Peyer's patch (tissue), 4 donors: ENCODE results near the gene BLNK. TPM values are rescaled to one million over a fixed set of nuclear protein-coding genes. Genes with fewer than 3 reads are reported as not detected.
A peak's percentile ranks its signal among the peaks of the same experiment; 100 is the strongest.

Experiments
- DNase-seq, 3 donors: peaks; one replicate each; pipeline ENCODE4 v3.0.0-alpha.2; 2017 to 2019
- H3K27ac ChIP-seq, 4 donors: fragments of 200-600 bp; sonication (generic); one replicate each; pipeline ENCODE4 v1.5.1; 2016 to 2019
- H3K27me3 ChIP-seq, 2 donors: fragments of 200-600 bp; sonication (generic); one replicate each; pipeline ENCODE4 v1.5.1; 2019
- H3K36me3 ChIP-seq, 3 donors: fragments of 200-600 bp; sonication (generic); one replicate each; pipeline ENCODE4 v1.5.1; 2016 to 2019
- H3K4me1 ChIP-seq, 4 donors: fragments of 200-600 bp; sonication (generic); one replicate each; pipeline ENCODE4 v1.5.1; 2016 to 2019
- H3K4me3 ChIP-seq, 4 donors: fragments of 200-600 bp; sonication (generic); 1 replicate in 3 of 4; 2 replicates in 1 of 4; pipeline ENCODE4 v1.5.1; 2016 to 2019; ENCODE audit warnings: mild to moderate bottlenecking in 1 of 4
- H3K9me3 ChIP-seq, 4 donors: fragments of 200-600 bp; sonication (generic); one replicate each; pipeline ENCODE4 v1.5.1; 2016 to 2019; ENCODE audit warnings: mild to moderate bottlenecking in 1 of 4
- CTCF ChIP-seq, 6 experiments: fragments of 450-650 bp in 4 of 6; fragments of 200-600 bp in 2 of 6; sonication (generic) in 1 of 6; IDR thresholded peaks; one replicate each; pipeline ENCODE4 v1.5.1; 2017 to 2019; ENCODE audit warnings: antibody characterized with exemption in 6 of 6, mild to moderate bottlenecking in 3 of 6, moderate library complexity in 1 of 6
- POLR2A ChIP-seq, 2 donors: fragments of 450-650 bp; IDR thresholded peaks; one replicate each; pipeline ENCODE4 v1.5.1; 2017; ENCODE audit warnings: antibody characterized with exemption in 2 of 2, mild to moderate bottlenecking in 2 of 2, moderate library complexity in 2 of 2
- total RNA-seq, 4 donors: library from RNA; depleted of rRNA; stranded (reverse); fragments of >200 nt; gene quantifications; one replicate each; pipeline ENCODE4 v1.1.0, GENCODE V29; 2016

BLNK gene
- total RNA-seq, 4 donors from 2014 or later, result 49.3 to 79.5 (median 50.1) TPM

- no peak for TF ChIP-seq CTCF (IDR thresholded peaks at IDR 0.05)
- TF ChIP-seq POLR2A (IDR thresholded peaks at IDR 0.05), result no peak
- H3K36me3 ChIP-seq, result no peaks in the 10 kb centered on the region
- no peak overlapping the region for H3K4me3 ChIP-seq
- H3K27me3 ChIP-seq, result no peaks in the 10 kb centered on the region
- H3K9me3 ChIP-seq, result no peaks in the 10 kb centered on the region
- peak overlapping the region in 2 of 4 donors; percentile 3 to 71 for H3K27ac ChIP-seq
- H3K4me1 ChIP-seq, result peaks cover 0 to 37% (median 14%) of the 10 kb centered on the region in 4 donors
- DNase-seq, result no peak
Measured at GRCh38 chr10:96261132-96261531, 10.2 kb downstream of the BLNK start.

GRCh38 chr10:96260014-96260413, 11.4 kb downstream of the BLNK start:
- H3K27ac ChIP-seq, result peak overlapping the region in 2 of 4 donors; percentile 8 to 35

GRCh38 chr10:96259150-96259549, 12.2 kb downstream of the BLNK start:
- H3K27ac ChIP-seq, result peak overlapping the region in 1 of 4 donors; percentile 31

More at GRCh38 chr10:96260014-96260413, 11.4 kb downstream of the BLNK start:
- Histone ChIP-seq H3K9me3 (no peaks in the 10 kb centered on the region), H3K36me3 (no peaks in the 10 kb centered on the region), H3K27me3 (no peaks in the 10 kb centered on the region), H3K4me3 (no peak overlapping the region), H3K4me1 (peaks cover 0 to 33% (median 12%) of the 10 kb centered on the region in 4 donors)
- no peak for DNase-seq
- TF ChIP-seq POLR2A (IDR thresholded peaks at IDR 0.05) (no peak), CTCF (IDR thresholded peaks at IDR 0.05) (no peak)

DNA sequence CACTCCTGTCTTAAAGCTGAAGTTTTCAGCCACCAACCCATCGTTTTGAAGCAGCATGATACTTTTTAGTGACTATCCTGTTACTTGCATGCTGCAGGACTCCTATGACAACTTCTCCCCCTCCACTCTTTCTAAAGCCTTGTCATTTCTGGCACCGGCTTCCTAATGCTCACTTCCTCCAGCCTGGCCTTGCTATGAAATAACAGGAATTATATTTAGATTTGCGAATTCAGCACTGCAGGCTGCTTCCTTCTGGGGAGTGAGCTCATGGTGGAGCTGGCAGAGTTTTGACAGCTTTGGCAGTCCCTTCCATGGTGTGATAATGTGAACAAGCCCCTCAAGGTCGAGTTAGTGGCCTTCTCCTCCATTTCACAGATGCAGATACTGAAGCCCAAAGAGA, 13.4 kb downstream of the BLNK start:
- no peak for DNase-seq
- H3K4me3 ChIP-seq, result no peak overlapping the region
- no peaks in the 10 kb centered on the region for H3K27me3 ChIP-seq
- H3K27ac ChIP-seq, result peak overlapping the region in 1 of 4 donors; percentile 26
- H3K4me1 ChIP-seq, result peaks cover 0 to 23% (median 4%) of the 10 kb centered on the region in 4 donors
- no peak for TF ChIP-seq POLR2A (IDR thresholded peaks at IDR 0.05)
- no peaks in the 10 kb centered on the region for H3K9me3 ChIP-seq
- H3K36me3 ChIP-seq, result no peaks in the 10 kb centered on the region

More at GRCh38 chr10:96259150-96259549, 12.2 kb downstream of the BLNK start:
- Histone ChIP-seq H3K4me1 (peaks cover 0 to 33% (median 11%) of the 10 kb centered on the region in 4 donors), H3K36me3 (no peaks in the 10 kb centered on the region), H3K9me3 (no peaks in the 10 kb centered on the region), H3K4me3 (no peak overlapping the region), H3K27me3 (no peaks in the 10 kb centered on the region)
- no peak for TF ChIP-seq POLR2A (IDR thresholded peaks at IDR 0.05)
- TF ChIP-seq CTCF (IDR thresholded peaks at IDR 0.05), result no peak
- DNase-seq, result no peak

DNA sequence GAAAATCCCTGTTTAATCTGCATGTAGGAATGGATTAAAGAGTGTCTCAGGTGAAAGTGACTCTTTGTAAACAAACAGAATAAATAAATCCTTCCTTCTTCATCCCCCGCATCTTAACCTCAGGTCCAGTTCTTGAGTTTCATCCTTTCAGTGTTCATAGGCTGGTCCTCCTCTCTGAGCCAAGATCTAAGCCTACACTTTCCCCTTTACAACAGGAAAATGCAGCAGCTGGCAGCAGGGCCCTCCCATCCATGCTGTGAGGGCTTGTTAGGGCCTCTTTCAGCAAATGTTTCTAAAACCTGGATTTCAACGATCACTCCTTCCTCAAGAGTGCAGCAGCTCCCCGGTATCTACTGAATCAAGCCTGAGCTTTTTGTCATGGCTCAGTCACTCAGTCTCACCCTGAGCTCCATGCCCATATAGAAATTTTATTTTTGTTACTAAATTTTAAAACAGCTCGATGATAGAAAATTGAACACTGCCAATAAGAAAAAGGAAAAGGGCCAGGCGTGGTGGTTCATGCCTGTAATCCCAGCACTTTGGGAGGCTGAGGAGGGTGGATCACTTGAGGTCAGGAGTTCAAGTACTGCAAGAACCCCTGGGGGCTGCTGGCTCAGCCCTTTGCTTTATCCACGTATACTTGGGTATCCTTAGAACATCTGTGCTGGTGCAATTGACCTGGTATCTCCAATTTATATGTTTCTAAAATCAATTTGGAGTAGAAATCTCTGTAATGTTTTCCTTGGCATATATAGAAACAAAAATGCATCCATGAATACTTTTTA, 15.6 kb downstream of the BLNK start:
- no peak for DNase-seq
- no peak overlapping the region for H3K27ac ChIP-seq
- H3K4me1 ChIP-seq, result peaks cover 0 to 10% (median 4%) of the 10 kb centered on the region in 4 donors
- TF ChIP-seq CTCF (IDR thresholded peaks at IDR 0.05), result no peak
- TF ChIP-seq POLR2A (IDR thresholded peaks at IDR 0.05), result no peak
- H3K27me3 ChIP-seq, result no peaks in the 10 kb centered on the region
- no peaks in the 10 kb centered on the region for H3K36me3 ChIP-seq
- no peak overlapping the region for H3K4me3 ChIP-seq
- no peaks in the 10 kb centered on the region for H3K9me3 ChIP-seq

- no peaks in the 10 kb centered on the region for H3K36me3 ChIP-seq
- DNase-seq, result no peak
- H3K9me3 ChIP-seq, result no peaks in the 10 kb centered on the region
- H3K27ac ChIP-seq, result no peak overlapping the region
- TF ChIP-seq POLR2A (IDR thresholded peaks at IDR 0.05), result no peak
- no peak for TF ChIP-seq CTCF (IDR thresholded peaks at IDR 0.05)
- peaks cover 0 to 9% (median 4%) of the 10 kb centered on the region in 4 donors for H3K4me1 ChIP-seq
- no peaks in the 10 kb centered on the region for H3K27me3 ChIP-seq
- H3K4me3 ChIP-seq, result no peak overlapping the region
Measured at GRCh38 chr10:96254976-96255375, 16.4 kb downstream of the BLNK start.
